AG08396 (cell line): ENCODE results near the gene PPP1R15A.
"Not testable (repeated sequence)": the region's sequence is repeated elsewhere in the genome, so short reads cannot be mapped to it uniquely, and the experiment has no call there.

ENCODE experiments used
- DNase-seq: peaks from one replicate; pipeline ENCODE4 v3.0.0; 2012; ENCODE audit warnings: low spot score, mixed read lengths

Gene PPP1R15A

GRCh38 chr19:48859711-48860572 is 12.3 kb upstream of the PPP1R15A start:
- DNase-seq, result no peak

GRCh38 chr19:48861313-48861712 is 10.9 kb upstream of the PPP1R15A start:
- DNase-seq, result no peak

GRCh38 chr19:48862827-48863226 is 9.4 kb upstream of the PPP1R15A start:
- no peak for DNase-seq

- no peak for DNase-seq
Observed at GRCh38 chr19:48866692-48867091, 5.5 kb upstream of the PPP1R15A start.

GRCh38 chr19:48867123-48867745 is 5.0 kb upstream of the PPP1R15A start:
- DNase-seq, result no peak

- no peak for DNase-seq
Observed at GRCh38 chr19:48867746-48868113, 4.5 kb upstream of the PPP1R15A start.

- peak; percentile 67 for DNase-seq
Observed at GRCh38 chr19:48868114-48868886, 3.9 kb upstream of the PPP1R15A start, which contains the start of gene PLEKHA4. TSS of gene PLEKHA4 (minus strand) at chr19:48868617. CDS start at chr19:48867620, 997 bp downstream.

- DNase-seq, result no peak
Observed at GRCh38 chr19:48870048-48870447, 2.2 kb upstream of the PPP1R15A start.

- DNase-seq, result not testable (repeated sequence)
Observed at GRCh38 chr19:48871471-48872181, 595 bp upstream of the PPP1R15A start.

- DNase-seq, result peak; percentile 88
Observed at GRCh38 chr19:48872884-48873475, 759 bp downstream of the PPP1R15A start.

GRCh38 chr19:48873476-48874302 is 1.5 kb downstream of the PPP1R15A start:
- no peak for DNase-seq

GRCh38 chr19:48874303-48875135 is 2.3 kb downstream of the PPP1R15A start:
- DNase-seq, result no peak

- DNase-seq, result not testable (repeated sequence)
Observed at GRCh38 chr19:48876043-48876981, 4.1 kb downstream of the PPP1R15A start.

- no peak for DNase-seq
Observed at GRCh38 chr19:48877855-48878195, 5.6 kb downstream of the PPP1R15A start.

GRCh38 chr19:48878196-48879024 is 6.2 kb downstream of the PPP1R15A start:
- no peak for DNase-seq

- DNase-seq, result no peak
Observed at GRCh38 chr19:48879025-48879637, 6.9 kb downstream of the PPP1R15A start.

GRCh38 chr19:48879696-48880095 is 7.5 kb downstream of the PPP1R15A start:
- not testable (repeated sequence) for DNase-seq
